Erythroblast (primary cell): Measurements from ENCODE around the gene S100A16.

Experiments
- GATA1 ChIP-seq: IDR thresholded peaks from 2 replicates; pipeline ENCODE4 v1.6.1; 2011; ENCODE audit warnings: low read depth, mild to moderate bottlenecking, control low read depth, low read length, moderate library complexity
- POLR2A ChIP-seq: IDR thresholded peaks from 2 replicates; pipeline ENCODE4 v1.6.1; 2011; ENCODE audit warnings: mild to moderate bottlenecking, low read length

DNA sequence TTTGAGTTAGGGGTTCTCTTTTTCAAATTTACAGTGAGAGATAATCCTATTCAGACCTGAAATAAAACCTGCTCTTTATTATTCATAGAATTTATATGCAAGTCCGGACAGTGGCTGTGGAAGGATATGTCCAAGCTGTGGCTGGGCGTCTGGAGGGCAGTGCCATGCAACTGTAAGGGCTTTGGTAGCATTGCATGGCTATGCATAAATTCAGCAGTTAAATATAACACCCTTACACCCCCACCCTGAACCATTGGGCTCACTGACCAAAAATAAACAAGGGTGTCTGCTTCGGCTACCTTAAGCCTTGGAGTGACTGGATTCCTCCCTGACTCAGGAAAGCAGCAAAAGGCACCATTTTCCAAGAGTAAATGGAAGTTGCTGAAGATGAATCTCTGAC is 26.3 kb upstream of the S100A16 start:
- TF ChIP-seq POLR2A (no peak), GATA1 (no peak)
